Gastroesophageal sphincter (tissue), 4 donors: ENCODE measurements around the gene LCP1. TPM values are rescaled to one million over a fixed set of nuclear protein-coding genes. Genes with fewer than 3 reads are reported as not detected.
"Not testable (repeated sequence)": the region's sequence is repeated elsewhere in the genome, so short reads cannot be mapped to it uniquely, and the experiment has no call there.

Source experiments
- ATAC-seq: fragments of 150-250 bp; one replicate; pipeline ENCODE4 v1.9.1; 2016; ENCODE audit warnings: mild to moderate bottlenecking, moderate library complexity
- H3K27ac ChIP-seq, 4 donors: fragments of 200-600 bp; sonication (generic) in 3 of 4; 1 replicate in 3 of 4; 2 replicates in 1 of 4; pipeline ENCODE4 v1.5.1; 2016 to 2019
- H3K27me3 ChIP-seq: fragments of 200-600 bp; sonication (generic); one replicate; pipeline ENCODE4 v1.5.1; 2019
- H3K36me3 ChIP-seq, 2 donors: fragments of 200-600 bp; sonication (generic); one replicate each; pipeline ENCODE4 v1.5.1; 2019; ENCODE audit warnings: control low read depth in 1 of 2
- H3K4me1 ChIP-seq, 3 donors: fragments of 200-600 bp; sonication (generic); 1 replicate in 2 of 3; 2 replicates in 1 of 3; pipeline ENCODE4 v1.5.1; 2016 to 2019; ENCODE audit warnings: control low read depth in 2 of 3
- H3K4me3 ChIP-seq, 2 donors: fragments of 200-600 bp; sonication (generic); one replicate each; pipeline ENCODE4 v1.5.1; 2019; ENCODE audit warnings: mild to moderate bottlenecking in 1 of 2, moderate library complexity in 1 of 2
- H3K9me3 ChIP-seq, 3 donors: fragments of 200-600 bp; sonication (generic); one replicate each; pipeline ENCODE4 v1.5.1; 2017 to 2019; ENCODE audit warnings: control low read depth in 2 of 3
- EP300 ChIP-seq: sonication (generic); formaldehyde crosslinking; IDR thresholded peaks from one replicate; pipeline ENCODE4 v1.6.1; 2017; ENCODE audit warnings: antibody characterized with exemption, mild to moderate bottlenecking
- POLR2A ChIP-seq, 2 donors: fragments of 450-650 bp; IDR thresholded peaks; one replicate each; pipeline ENCODE4 v1.6.1; 2017; ENCODE audit warnings: antibody characterized with exemption in 2 of 2, mild to moderate bottlenecking in 2 of 2, moderate library complexity in 1 of 2
- POLR2AphosphoS5 ChIP-seq: sonication (generic); formaldehyde crosslinking; IDR thresholded peaks from one replicate; pipeline ENCODE4 v1.6.1; 2017; ENCODE audit warnings: antibody characterized with exemption
- WGBS, 2 donors: methylation state at CpG; one replicate each; pipeline ENCODE4 v1.1.5; 2018; ENCODE audit warnings: low coverage in 1 of 2; 5-methylcytosine and 5-hydroxymethylcytosine counted together
- total RNA-seq, 4 donors: library from RNA; depleted of rRNA; stranded (reverse); fragments of >200 nt; gene quantifications; one replicate each; pipeline ENCODE4 v1.1.0, GENCODE V29; 2016
- TF ChIP-seq, protein P1 (sequence below), 4 experiments: fragments of 200-600 bp in 2 of 4; fragments of 450-650 bp in 2 of 4; sonication (generic) in 1 of 4; IDR thresholded peaks; one replicate each; pipeline ENCODE4 v1.5.1; 2017 to 2019; ENCODE audit warnings: antibody characterized with exemption in 4 of 4, mild to moderate bottlenecking in 2 of 4, moderate library complexity in 2 of 4

Gene LCP1
- total RNA-seq, result 10 to 100 TPM in 3 of 4 donors, 1 to 10 TPM in 1; 9.0 to 48.9 (median 27.8) TPM

- no peak for TF ChIP-seq EP300
- TF ChIP-seq POLR2A (IDR thresholded peaks at IDR 0.05), result peak in 1 of 2 donors; percentile 41
- TF ChIP-seq, protein P1, sequence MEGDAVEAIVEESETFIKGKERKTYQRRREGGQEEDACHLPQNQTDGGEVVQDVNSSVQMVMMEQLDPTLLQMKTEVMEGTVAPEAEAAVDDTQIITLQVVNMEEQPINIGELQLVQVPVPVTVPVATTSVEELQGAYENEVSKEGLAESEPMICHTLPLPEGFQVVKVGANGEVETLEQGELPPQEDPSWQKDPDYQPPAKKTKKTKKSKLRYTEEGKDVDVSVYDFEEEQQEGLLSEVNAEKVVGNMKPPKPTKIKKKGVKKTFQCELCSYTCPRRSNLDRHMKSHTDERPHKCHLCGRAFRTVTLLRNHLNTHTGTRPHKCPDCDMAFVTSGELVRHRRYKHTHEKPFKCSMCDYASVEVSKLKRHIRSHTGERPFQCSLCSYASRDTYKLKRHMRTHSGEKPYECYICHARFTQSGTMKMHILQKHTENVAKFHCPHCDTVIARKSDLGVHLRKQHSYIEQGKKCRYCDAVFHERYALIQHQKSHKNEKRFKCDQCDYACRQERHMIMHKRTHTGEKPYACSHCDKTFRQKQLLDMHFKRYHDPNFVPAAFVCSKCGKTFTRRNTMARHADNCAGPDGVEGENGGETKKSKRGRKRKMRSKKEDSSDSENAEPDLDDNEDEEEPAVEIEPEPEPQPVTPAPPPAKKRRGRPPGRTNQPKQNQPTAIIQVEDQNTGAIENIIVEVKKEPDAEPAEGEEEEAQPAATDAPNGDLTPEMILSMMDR (IDR thresholded peaks at IDR 0.05), result no peak
- peak; percentile 48 for TF ChIP-seq POLR2AphosphoS5
- H3K27me3 ChIP-seq, result no peaks in the 10 kb centered on the region
- no peak for ATAC-seq
- no peaks in the 10 kb centered on the region for H3K9me3 ChIP-seq
- H3K36me3 ChIP-seq, result no peaks in the 10 kb centered on the region
- H3K4me1 ChIP-seq, result no peaks in the 10 kb centered on the region
- H3K27ac ChIP-seq, result peak within 1 kb of the TSS in 1 of 4 donors; percentile 35
- WGBS, 2 donors, result 84 to 87% methylated on average over 3 to 7 of the region's 8 CpGs
- peak within 1 kb of the TSS in 1 of 2 donors; percentile 30 for H3K4me3 ChIP-seq
Measured at GRCh38 chr13:46181840-46182490, at the start of gene LCP1. Gene LCP1, minus strand, starts transcription at chr13:46182177. Its CDS starts 22,515 bp downstream, at chr13:46159662.

DNA sequence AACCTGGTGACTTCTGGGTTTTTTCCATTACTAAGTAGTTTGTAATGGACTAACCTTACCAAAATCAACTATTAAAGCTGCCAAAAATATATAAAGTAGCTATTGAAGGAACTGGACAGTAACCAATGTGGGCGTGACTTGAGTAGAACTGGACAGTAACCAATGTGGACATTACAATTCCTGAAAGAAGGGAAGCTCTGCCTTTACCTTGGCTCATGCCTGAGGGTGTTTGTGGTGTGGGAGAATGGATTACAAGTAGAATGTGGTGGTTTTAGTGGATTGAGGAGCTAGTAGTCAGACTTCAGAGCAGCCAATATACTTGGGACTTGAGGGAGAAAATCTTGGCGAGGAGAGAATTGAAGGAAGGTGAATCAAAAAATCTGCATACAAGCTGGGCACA, 47.3 kb upstream of the LCP1 start:
- no peak overlapping the region for H3K27ac ChIP-seq
- 100% methylated on average over 1 to 2 of the region's 2 CpGs for WGBS, 2 donors

DNA sequence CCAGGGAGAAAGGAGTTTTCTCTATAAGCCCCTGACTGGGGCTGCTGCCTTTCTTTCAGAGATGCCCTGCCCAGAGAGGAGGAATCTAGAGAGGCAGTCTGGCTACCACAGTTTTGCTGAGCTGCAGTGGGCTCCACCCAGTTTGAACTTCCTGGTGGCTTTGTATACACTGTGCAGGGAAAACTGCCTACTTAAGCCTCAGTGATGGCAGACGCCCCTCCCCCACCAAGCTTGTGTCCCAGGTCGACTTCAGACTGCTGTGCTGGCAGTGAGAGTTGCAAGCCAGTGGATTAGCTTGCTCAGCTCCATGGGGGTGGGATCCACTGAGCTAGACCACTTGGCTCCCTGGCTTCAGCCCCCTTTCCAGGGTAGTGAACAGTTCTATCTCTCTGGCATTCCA, 38.3 kb upstream of the LCP1 start:
- H3K9me3 ChIP-seq, result peaks cover 0 to 42% (median 0%) of the 10 kb centered on the region in 3 donors

More for the DNA sequence above, 47.3 kb upstream of the LCP1 start:
- Histone ChIP-seq H3K9me3 (peaks cover 0 to 28% (median 0%) of the 10 kb centered on the region in 3 donors), H3K36me3 (no peaks in the 10 kb centered on the region), H3K4me3 (no peak overlapping the region), H3K27me3 (no peaks in the 10 kb centered on the region), H3K4me1 (no peaks in the 10 kb centered on the region)
- no peak for TF ChIP-seq POLR2A (IDR thresholded peaks at IDR 0.05)
- TF ChIP-seq EP300, result no peak
- TF ChIP-seq, protein P1 (IDR thresholded peaks at IDR 0.05), result no peak
- no peak for TF ChIP-seq POLR2AphosphoS5
- ATAC-seq, result no peak

DNA sequence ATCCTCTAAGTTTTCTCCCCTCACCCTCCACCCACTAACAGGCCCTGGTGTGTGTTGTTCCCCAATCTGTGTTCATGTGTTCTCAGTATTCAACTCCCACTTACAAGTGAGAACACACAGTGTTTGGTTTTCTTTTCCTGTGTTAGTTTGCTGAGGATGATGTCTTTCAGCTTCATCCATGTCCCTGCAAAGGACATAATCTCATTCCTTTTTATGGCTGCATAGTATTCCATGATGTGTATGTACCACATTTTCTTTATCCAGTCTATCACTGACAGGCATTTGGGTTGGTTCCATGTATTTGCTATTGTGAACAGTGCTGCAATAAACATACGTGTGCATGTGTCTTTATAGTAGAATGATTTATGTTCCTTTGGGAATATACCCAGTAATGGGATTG, 32.8 kb upstream of the LCP1 start:
- 67 to 71% methylated on average over 1 of the region's 1 CpG for whole genome bisulfite sequencing, 2 donors
- peaks cover 0 to 13% (median 4%) of the 10 kb centered on the region in 3 donors for H3K4me1 ChIP-seq
- not testable (repeated sequence) for H3K27me3 ChIP-seq, H3K4me3 ChIP-seq, ATAC-seq, H3K36me3 ChIP-seq, H3K27ac ChIP-seq
- H3K9me3 ChIP-seq, result peaks cover 0 to 19% (median 0%) of the 10 kb centered on the region in 3 donors

More for the DNA sequence above, 38.3 kb upstream of the LCP1 start:
- not testable (repeated sequence) for H3K4me3 ChIP-seq, ATAC-seq, H3K4me1 ChIP-seq, H3K27ac ChIP-seq, H3K27me3 ChIP-seq, H3K36me3 ChIP-seq
- no CpG with 5 or more reads among the region's 2 CpGs for WGBS, 2 donors

DNA sequence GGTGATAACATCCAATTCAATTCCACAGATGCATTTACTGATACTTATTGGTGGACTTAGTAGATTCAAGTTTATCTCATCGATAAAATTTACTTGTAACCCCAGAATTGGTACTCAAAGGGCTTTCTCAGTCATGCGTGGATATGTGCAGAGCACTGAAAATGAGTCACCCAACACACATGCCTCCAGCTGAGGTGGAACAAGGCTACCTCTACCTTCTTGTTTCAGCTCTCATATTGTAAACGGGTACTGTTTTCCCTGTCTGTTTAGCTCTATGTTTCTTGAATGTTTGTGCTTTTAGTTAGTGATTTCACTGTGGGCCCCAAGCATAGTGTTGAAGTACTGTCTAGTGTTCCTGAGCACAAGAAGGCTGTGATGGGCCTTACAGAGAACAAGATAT, 31.3 kb upstream of the LCP1 start:
- Histone ChIP-seq H3K27ac (no peak overlapping the region), H3K27me3 (no peaks in the 10 kb centered on the region), H3K9me3 (peaks cover 0 to 19% (median 0%) of the 10 kb centered on the region in 3 donors), H3K4me3 (no peak overlapping the region), H3K4me1 (peaks cover 0 to 13% (median 4%) of the 10 kb centered on the region in 3 donors), H3K36me3 (no peaks in the 10 kb centered on the region)
- 96 to 100% methylated on average over 2 to 3 of the region's 3 CpGs for WGBS, 2 donors
- TF ChIP-seq POLR2A (IDR thresholded peaks at IDR 0.05) (no peak), EP300 (no peak), POLR2AphosphoS5 (no peak)
- TF ChIP-seq, protein P1 (IDR thresholded peaks at IDR 0.05), result no peak
- no peak for ATAC-seq
